ENCODE data around the gene NKIRAS1. TPM values are rescaled to one million over a fixed set of nuclear protein-coding genes. Genes with fewer than 3 reads are reported as not detected.

NKIRAS1 gene
- total RNA-seq, 3 donors from 2014 or later (not counting 1 experiment from before 2014, with no cell fraction given) = 2.2 to 3.3 (median 2.8) TPM

- Histone ChIP-seq H3K27me3 (ENCODE audit: control insufficient read depth, insufficient read depth, low read length) (no peaks in the 10 kb centered on the region), H3K9me3 (ENCODE audit: control insufficient read depth, insufficient read depth, low read length) (no peaks in the 10 kb centered on the region), H3K4me1 (ENCODE audit: control insufficient read depth, insufficient read depth, low read length) (no peaks in the 10 kb centered on the region), H3K27ac (ENCODE audit: low read length) (no peak overlapping the region), H3K36me3 (ENCODE audit: control insufficient read depth, insufficient read depth, low read length) (no peaks in the 10 kb centered on the region), H3K4me3 (ENCODE audit: low read length) (no peak overlapping the region)
- intact Hi-C loops (cut with micrococcal nuclease) = no loop called here
- DNase-seq (no peak), ATAC-seq (no peak)
- peak overlapping the region in 1 of 2 donors; percentile 23 for H3K27ac Mint-ChIP-seq
- 100% methylated on average over 1 of the region's 1 CpG for WGBS (ENCODE audit: insufficient coverage)
- no peak for TF ChIP-seq CTCF (IDR thresholded peaks at IDR 0.05)
- no peak overlapping the region for H3K4me3 Mint-ChIP-seq
- H3K4me1 Mint-ChIP-seq = peaks cover 38 to 54% of the 10 kb centered on the region in 2 donors
- no peaks in the 10 kb centered on the region for H3K27me3 Mint-ChIP-seq (ENCODE audit: low read depth in 2 of 2)
- no peaks in the 10 kb centered on the region for H3K9me3 Mint-ChIP-seq
- H3K36me3 Mint-ChIP-seq = no peaks in the 10 kb centered on the region
These were observed 49.0 kb downstream of the NKIRAS1 start for GRCh38 chr3:23867838-23868237.

GRCh38 chr3:23867400-23867799 lies 49.4 kb downstream of the NKIRAS1 start:
- Mint-ChIP-seq H3K4me3 (no peak overlapping the region), H3K27me3 (ENCODE audit: low read depth in 2 of 2) (no peaks in the 10 kb centered on the region), H3K36me3 (no peaks in the 10 kb centered on the region), H3K9me3 (no peaks in the 10 kb centered on the region), H3K27ac (peak overlapping the region in 1 of 2 donors; percentile 23), H3K4me1 (peaks cover 41 to 54% of the 10 kb centered on the region in 2 donors)
- ATAC-seq = no peak
- no peaks in the 10 kb centered on the region for H3K9me3 ChIP-seq (ENCODE audit: control insufficient read depth, insufficient read depth, low read length)
- TF ChIP-seq CTCF (IDR thresholded peaks at IDR 0.05) = no peak
- no peak overlapping the region for H3K27ac ChIP-seq (ENCODE audit: low read length)
- no peaks in the 10 kb centered on the region for H3K36me3 ChIP-seq (ENCODE audit: control insufficient read depth, insufficient read depth, low read length)
- H3K27me3 ChIP-seq (ENCODE audit: control insufficient read depth, insufficient read depth, low read length) = no peaks in the 10 kb centered on the region
- WGBS (ENCODE audit: insufficient coverage) = 38% methylated on average over 1 of the region's 1 CpG
- DNase-seq = no peak
- intact Hi-C loops (cut with micrococcal nuclease) = no loop called here
- no peak overlapping the region for H3K4me3 ChIP-seq (ENCODE audit: low read length)
- H3K4me1 ChIP-seq (ENCODE audit: control insufficient read depth, insufficient read depth, low read length) = no peaks in the 10 kb centered on the region

- WGBS (ENCODE audit: insufficient coverage) = 85% methylated on average over 6 of the region's 6 CpGs
- Histone ChIP-seq H3K4me3 (ENCODE audit: low read length) (no peak overlapping the region), H3K27me3 (ENCODE audit: control insufficient read depth, insufficient read depth, low read length) (no peaks in the 10 kb centered on the region), H3K9me3 (ENCODE audit: control insufficient read depth, insufficient read depth, low read length) (no peaks in the 10 kb centered on the region), H3K36me3 (ENCODE audit: control insufficient read depth, insufficient read depth, low read length) (no peaks in the 10 kb centered on the region), H3K4me1 (ENCODE audit: control insufficient read depth, insufficient read depth, low read length) (no peaks in the 10 kb centered on the region), H3K27ac (ENCODE audit: low read length) (no peak overlapping the region)
- peaks cover 51 to 63% of the 10 kb centered on the region in 2 donors for H3K4me1 Mint-ChIP-seq
- ATAC-seq = peak in 1 of 3 donors; percentile 22
- no peak overlapping the region for H3K4me3 Mint-ChIP-seq
- intact Hi-C loops (cut with micrococcal nuclease) = no loop called here
- no peaks in the 10 kb centered on the region for H3K36me3 Mint-ChIP-seq
- no peak for DNase-seq
- H3K9me3 Mint-ChIP-seq = no peaks in the 10 kb centered on the region
- no peak for TF ChIP-seq CTCF (IDR thresholded peaks at IDR 0.05)
- peak overlapping the region; percentile 16 to 68 for H3K27ac Mint-ChIP-seq
- H3K27me3 Mint-ChIP-seq (ENCODE audit: low read depth in 2 of 2) = no peaks in the 10 kb centered on the region
These were observed 51.0 kb downstream of the NKIRAS1 start for GRCh38 chr3:23865595-23866396.
